ENCODE data around the gene SETD5. TPM values are rescaled to one million over a fixed set of nuclear protein-coding genes. Genes with fewer than 3 reads are reported as not detected.

The SETD5 gene
- total RNA-seq, 8 experiments from 2014 or later, result 32.0 to 200 (median 74.3) TPM

Other genes starting within 250 kb of the SETD5 start
- gene SRGAP3, start 148.0 kb upstream of the SETD5 start, total RNA-seq, result 10 to 100 TPM; 24.3 to 77.7 (median 51.0) TPM
- 10 to 100 TPM; 35.0 to 57.4 (median 42.0) TPM for gene THUMPD3, start 34.6 kb upstream of the SETD5 start, total RNA-seq
- 10 to 100 TPM in 3 of 8 experiments, 1 to 10 TPM in 2, under 1 TPM in 3; 0.25 to 15.1 (median 8.3) TPM for gene LHFPL4, start 156.2 kb downstream of the SETD5 start, total RNA-seq